Right forelimb (tissue), 1 donor: Measurements from ENCODE around the gene MAP4K1.

Source experiments
- DNase-seq: peaks from one replicate; pipeline ENCODE4 v3.0.0-alpha.2; 2018

MAP4K1 gene

GRCh38 chr19:38542040-38542439 lies 75.7 kb downstream of the MAP4K1 start:
- DNase-seq, result no peak

- DNase-seq, result no peak
These were observed 78.0 kb downstream of the MAP4K1 start for GRCh38 chr19:38539751-38540150.

GRCh38 chr19:38538793-38539528 lies 78.8 kb downstream of the MAP4K1 start:
- no peak for DNase-seq

GRCh38 chr19:38538386-38538785 lies 79.4 kb downstream of the MAP4K1 start:
- no peak for DNase-seq
